Right renal cortex interstitium (tissue), 3 donors: ENCODE measurements around the gene SULT2B1. TPM values are rescaled to one million over a fixed set of nuclear protein-coding genes. Genes with fewer than 3 reads are reported as not detected.
"Not testable (repeated sequence)": the region's sequence is repeated elsewhere in the genome, so short reads cannot be mapped to it uniquely, and the experiment has no call there.

Source experiments
- DNase-seq, 3 donors: peaks; one replicate each; pipeline ENCODE4 v3.0.0-alpha.2; 2013; ENCODE audit warnings: low read depth in 3 of 3, low spot score in 2 of 3
- polyA plus RNA-seq, 3 donors: library from polyadenylated mRNA; unstranded; fragments of 120-200 nt; gene quantifications; one replicate each; pipeline ENCODE4 v1.2.1, GENCODE V29; 2013; ENCODE audit not compliant: insufficient read length in 3 of 3

Gene SULT2B1
- polyA plus RNA-seq, 3 donors, result 0.23 to 0.29 (median 0.24) TPM

- no peak for DNase-seq
These were observed 66.4 kb downstream of the SULT2B1 start for GRCh38 chr19:48618278-48618915.

- peak; percentile 94 to 98 (median 97) for DNase-seq
These were observed 67.1 kb downstream of the SULT2B1 start, which contains the start of the genes RPL18 and SPHK2 for GRCh38 chr19:48618916-48619691. TSS of gene RPL18 (minus strand) at chr19:48619178. CDS start at chr19:48619143, 35 bp downstream. TSS of gene SPHK2 (plus strand) at chr19:48619506. CDS start at chr19:48620515, 1,009 bp downstream.

GRCh38 chr19:48619692-48620585 is 68.0 kb downstream of the SULT2B1 start:
- DNase-seq, result no peak

DNA sequence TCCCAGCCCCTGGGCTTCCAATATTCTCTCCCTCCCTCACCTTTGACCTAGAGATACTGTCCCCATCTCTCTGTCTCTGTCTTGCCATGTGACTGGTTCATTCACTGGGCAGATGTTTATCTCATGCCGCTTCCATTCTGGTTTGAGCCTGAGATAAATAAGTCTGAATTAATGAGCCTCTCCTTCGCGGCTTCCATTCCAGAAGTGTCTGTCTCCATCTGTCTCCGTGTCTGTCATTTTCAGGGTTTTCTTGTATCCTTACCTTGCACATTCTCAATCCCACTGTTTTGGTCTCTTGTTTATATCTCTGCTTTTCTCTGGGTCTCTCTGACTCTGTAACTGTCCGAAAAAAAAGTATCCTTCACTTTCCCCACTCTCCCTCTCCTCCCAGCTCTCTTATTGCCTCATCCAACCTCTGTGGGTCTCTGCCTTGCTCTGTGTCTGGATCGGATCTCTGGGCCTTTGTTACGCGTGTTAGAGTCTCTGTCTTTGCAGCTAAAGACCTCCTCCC is 71.6 kb downstream of the SULT2B1 start:
- no peak for DNase-seq

DNA sequence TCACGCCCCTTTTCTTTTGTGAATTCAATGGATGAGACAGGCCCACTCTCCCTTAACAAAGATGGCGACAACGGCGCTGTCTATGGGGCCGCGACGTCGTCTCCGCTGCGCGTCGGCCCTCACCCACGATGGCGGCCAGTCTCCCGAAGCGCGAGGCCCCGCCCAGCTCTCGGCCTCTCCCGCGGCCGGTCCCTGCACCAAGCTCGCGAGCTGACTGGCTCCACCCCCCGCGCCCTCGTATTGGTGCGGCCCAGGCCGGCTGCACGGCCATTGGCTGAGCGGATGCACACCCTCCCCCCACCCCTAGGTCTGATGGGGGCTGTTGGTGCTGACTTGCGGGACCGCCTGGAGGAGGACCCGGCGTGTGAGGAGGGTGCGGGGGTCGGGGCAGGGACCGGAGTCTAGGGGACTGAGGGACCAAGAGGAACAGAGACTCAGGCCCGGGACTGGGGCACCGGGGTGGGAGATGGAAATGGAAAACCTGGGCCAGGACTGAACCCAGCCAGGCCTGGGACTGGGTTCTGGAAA is 72.2 kb downstream of the SULT2B1 start:
- peak; percentile 86 to 95 (median 90) for DNase-seq

DNA sequence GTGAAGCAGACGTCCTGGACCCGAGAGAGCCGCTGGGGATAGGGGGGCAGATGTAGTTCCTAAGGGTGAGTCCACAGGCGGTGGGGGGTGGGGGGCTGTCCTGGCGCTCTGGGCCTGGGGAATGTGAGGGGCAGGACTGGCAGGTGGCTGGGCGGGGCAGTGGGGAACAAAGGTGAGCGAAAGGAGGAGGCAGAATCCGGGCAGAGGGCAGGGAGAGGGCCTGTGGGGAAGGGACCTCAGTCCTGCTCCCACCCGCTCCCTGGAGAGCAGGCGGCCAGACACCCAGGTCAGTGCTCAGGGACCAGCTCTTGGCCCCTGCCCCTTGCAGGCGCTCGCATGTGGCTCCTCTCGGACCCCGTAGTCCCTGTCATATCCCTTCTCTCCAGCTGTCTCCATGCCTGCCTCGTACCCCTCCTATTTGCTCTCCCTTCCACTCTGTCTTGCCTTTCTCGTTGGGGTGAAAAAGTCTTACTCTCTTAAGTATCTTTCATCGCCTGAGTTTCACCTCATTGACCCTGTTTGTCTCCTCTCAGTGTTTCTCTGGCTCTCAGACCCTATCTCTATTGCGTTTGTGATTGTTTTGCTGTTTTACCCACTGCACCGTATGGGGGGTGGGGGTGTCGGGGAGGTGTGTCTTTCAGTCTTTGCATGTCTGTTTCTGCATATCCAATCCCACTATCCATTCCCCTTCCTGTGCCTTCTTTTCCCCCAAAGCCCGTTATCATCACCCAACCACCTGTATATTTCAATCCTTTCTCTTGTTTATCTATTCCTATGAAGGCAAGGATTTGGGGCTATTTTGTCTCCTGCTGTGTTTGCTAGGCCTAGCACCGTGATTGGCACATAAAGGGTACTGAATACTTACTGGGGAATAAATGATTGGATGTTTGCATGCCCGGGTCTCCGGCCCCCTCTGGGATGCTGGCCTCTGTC is 73.1 kb downstream of the SULT2B1 start:
- no peak for DNase-seq

- no peak for DNase-seq
These were observed 73.9 kb downstream of the SULT2B1 start for GRCh38 chr19:48625891-48626327.

- DNase-seq, result no peak
These were observed 75.4 kb downstream of the SULT2B1 start for GRCh38 chr19:48627201-48627864.

GRCh38 chr19:48627865-48628314 is 75.9 kb downstream of the SULT2B1 start:
- no peak for DNase-seq

- DNase-seq, result no peak
These were observed 76.7 kb downstream of the SULT2B1 start for GRCh38 chr19:48628486-48629296.

DNA sequence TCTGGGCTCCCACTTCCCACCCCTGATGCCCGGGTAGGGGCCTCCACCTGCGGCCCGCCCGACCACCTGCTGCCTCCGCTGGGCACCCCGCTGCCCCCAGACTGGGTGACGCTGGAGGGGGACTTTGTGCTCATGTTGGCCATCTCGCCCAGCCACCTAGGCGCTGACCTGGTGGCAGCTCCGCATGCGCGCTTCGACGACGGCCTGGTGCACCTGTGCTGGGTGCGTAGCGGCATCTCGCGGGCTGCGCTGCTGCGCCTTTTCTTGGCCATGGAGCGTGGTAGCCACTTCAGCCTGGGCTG is 77.3 kb downstream of the SULT2B1 start:
- no peak for DNase-seq

DNA sequence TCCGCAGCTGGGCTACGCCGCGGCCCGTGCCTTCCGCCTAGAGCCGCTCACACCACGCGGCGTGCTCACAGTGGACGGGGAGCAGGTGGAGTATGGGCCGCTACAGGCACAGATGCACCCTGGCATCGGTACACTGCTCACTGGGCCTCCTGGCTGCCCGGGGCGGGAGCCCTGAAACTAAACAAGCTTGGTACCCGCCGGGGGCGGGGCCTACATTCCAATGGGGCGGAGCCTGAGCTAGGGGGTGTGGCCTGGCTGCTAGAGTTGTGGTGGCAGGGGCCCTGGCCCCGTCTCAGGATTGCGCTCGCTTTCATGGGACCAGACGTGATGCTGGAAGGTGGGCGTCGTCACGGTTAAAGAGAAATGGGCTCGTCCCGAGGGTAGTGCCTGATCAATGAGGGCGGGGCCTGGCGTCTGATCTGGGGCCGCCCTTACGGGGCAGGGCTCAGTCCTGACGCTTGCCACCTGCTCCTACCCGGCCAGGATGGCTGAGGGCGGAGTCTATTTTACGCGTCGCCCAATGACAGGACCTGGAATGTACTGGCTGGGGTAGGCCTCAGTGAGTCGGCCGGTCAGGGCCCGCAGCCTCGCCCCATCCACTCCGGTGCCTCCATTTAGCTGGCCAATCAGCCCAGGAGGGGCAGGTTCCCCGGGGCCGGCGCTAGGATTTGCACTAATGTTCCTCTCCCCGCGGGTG is 77.8 kb downstream of the SULT2B1 start:
- DNase-seq, result no peak

DNA sequence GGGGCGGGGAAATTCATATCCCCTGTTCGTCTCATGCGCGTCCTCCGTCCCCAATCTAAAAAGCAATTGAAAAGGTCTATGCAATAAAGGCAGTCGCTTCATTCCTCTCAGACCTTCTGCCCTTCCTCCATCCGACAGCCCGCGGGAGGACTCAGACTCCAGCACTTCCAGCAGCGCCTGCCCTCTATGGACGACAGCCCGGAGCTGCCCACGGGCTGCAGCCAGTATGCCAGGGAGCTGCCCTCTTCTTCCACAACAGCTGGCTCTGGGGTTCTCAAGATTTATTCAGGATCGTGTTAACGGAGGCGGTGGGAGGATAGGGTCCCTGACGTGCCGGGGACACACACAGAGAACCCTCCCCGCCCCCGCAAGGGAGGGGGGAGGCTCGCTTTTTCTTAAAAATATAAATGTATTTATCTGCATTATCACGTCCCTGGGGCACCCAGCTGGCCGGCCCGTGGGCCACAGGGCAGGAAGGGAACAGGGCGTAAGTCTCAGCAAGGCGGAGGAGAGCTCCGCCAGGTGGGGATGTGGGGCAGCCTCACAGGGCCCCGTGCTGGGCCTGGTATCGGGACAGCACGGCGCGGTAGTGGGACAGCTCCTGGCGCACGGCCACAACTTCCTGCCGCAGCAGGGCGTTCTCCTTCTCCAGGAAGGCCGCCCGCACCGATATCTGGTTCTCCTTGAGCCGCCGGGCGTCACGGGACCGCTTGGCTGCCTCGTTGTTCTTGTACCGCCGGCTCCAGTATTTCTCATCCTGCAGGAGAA is 78.5 kb downstream of the SULT2B1 start:
- no peak for DNase-seq

- DNase-seq, result no peak
These were observed 79.3 kb downstream of the SULT2B1 start for GRCh38 chr19:48631225-48631624.

DNA sequence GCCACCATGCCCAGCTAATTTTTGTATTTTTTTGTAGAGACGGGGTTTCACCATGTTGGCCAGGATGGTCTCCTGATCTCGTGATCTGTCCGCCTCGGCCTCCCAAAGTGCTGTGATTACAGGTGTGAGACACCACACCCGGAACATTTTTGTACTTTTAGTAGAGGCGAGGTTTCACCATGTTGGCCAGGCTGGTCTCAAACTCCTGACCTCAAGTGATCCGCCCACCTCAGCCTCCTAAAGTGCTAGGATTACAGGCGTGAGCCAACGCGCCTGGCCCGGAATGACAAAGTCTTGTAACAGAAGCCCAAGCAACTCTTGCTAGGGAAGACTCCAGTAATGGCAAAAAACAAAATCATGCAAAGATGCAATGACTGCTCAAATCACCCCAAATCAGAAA is 80.3 kb downstream of the SULT2B1 start:
- DNase-seq, result not testable (repeated sequence)

- no peak for DNase-seq
These were observed 80.7 kb downstream of the SULT2B1 start for GRCh38 chr19:48632692-48633147.
